ENCODE measurements around the gene TXNRD1. TPM values are rescaled to one million over a fixed set of nuclear protein-coding genes. Genes with fewer than 3 reads are reported as not detected.
"Not testable (repeated sequence)": the region's sequence is repeated elsewhere in the genome, so short reads cannot be mapped to it uniquely, and the experiment has no call there.

The TXNRD1 gene
- total RNA-seq, 2 donors from 2014 or later, result 35.9 to 36.6 TPM

- Histone ChIP-seq H3K36me3 (replicated peaks in 1 of 2; ENCODE audit: insufficient read depth in 1 of 2, low read depth in 2 of 2) (no peaks in the 10 kb centered on the region), H3K4me3 (no peak overlapping the region), H3K27ac (no peak overlapping the region), H3K9me3 (no peaks in the 10 kb centered on the region), H3K27me3 (no peaks in the 10 kb centered on the region), H3K4me1 (peaks cover 8% of the 10 kb centered on the region)
- ATAC-seq (no peak), DNase-seq (no peak)
- intact Hi-C loops (cut with DNase I), result no loop called here
- 40 to 82% methylated on average over 1 of the region's 1 CpG for WGBS, 2 donors
- no peak for TF ChIP-seq POLR2A (IDR thresholded peaks at IDR 0.05)
- no peak for TF ChIP-seq CTCF (IDR thresholded peaks at IDR 0.05)
Observed at GRCh38 chr12:104385510-104385909, 169.9 kb downstream of the TXNRD1 start.

- DNase-seq, result no peak
- H3K27me3 ChIP-seq, result no peaks in the 10 kb centered on the region
- no peak overlapping the region for H3K27ac ChIP-seq
- no peak overlapping the region for H3K4me3 ChIP-seq
- no peaks in the 10 kb centered on the region for H3K9me3 ChIP-seq
- H3K4me1 ChIP-seq, result peaks cover 8% of the 10 kb centered on the region
- H3K36me3 ChIP-seq (replicated peaks in 1 of 2; ENCODE audit: insufficient read depth in 1 of 2, low read depth in 2 of 2), result no peaks in the 10 kb centered on the region
- ATAC-seq, result no peak
- TF ChIP-seq CTCF (IDR thresholded peaks at IDR 0.05) (no peak), POLR2A (IDR thresholded peaks at IDR 0.05) (no peak)
- 93% methylated on average over 3 of the region's 3 CpGs for WGBS, 2 donors
- intact Hi-C loops (cut with DNase I), result no loop called here
Observed at GRCh38 chr12:104386461-104386860, 170.9 kb downstream of the TXNRD1 start.

- H3K4me1 ChIP-seq, result peaks cover 1% of the 10 kb centered on the region
- no peak overlapping the region for H3K27ac ChIP-seq
- WGBS, 2 donors, result 60 to 62% methylated on average over 7 of the region's 7 CpGs
- intact Hi-C loops (cut with DNase I), result no loop called here
- DNase-seq (no peak), ATAC-seq (no peak)
- no peaks in the 10 kb centered on the region for H3K9me3 ChIP-seq
- no peaks in the 10 kb centered on the region for H3K27me3 ChIP-seq
- no peaks in the 10 kb centered on the region for H3K36me3 ChIP-seq (replicated peaks in 1 of 2; ENCODE audit: insufficient read depth in 1 of 2, low read depth in 2 of 2)
- no peak overlapping the region for H3K4me3 ChIP-seq
- TF ChIP-seq POLR2A (IDR thresholded peaks at IDR 0.05) (no peak), CTCF (IDR thresholded peaks at IDR 0.05) (no peak)
Observed at GRCh38 chr12:104387190-104387589, 171.6 kb downstream of the TXNRD1 start.

GRCh38 chr12:104394086-104394485 is 178.5 kb downstream of the TXNRD1 start:
- H3K4me3 ChIP-seq; H3K4me1 ChIP-seq; H3K36me3 ChIP-seq (replicated peaks in 1 of 2; ENCODE audit: insufficient read depth in 1 of 2, low read depth in 2 of 2); H3K27ac ChIP-seq; DNase-seq; ATAC-seq; H3K9me3 ChIP-seq; intact Hi-C loops (cut with DNase I); H3K27me3 ChIP-seq: not testable (repeated sequence)
- 89 to 91% methylated on average over 7 to 11 of the region's 11 CpGs for WGBS, 2 donors

Other genes with a start within 250 kb of the TXNRD1 start
- gene TDG, start 249.9 kb upstream of the TXNRD1 start, total RNA-seq, result 10 to 100 TPM; 13.2 to 17.5 TPM
- 1 to 10 TPM in 1 of 2 donors, under 1 TPM in 1; 0.99 to 6.0 TPM for gene GLT8D2, start 165.6 kb upstream of the TXNRD1 start, total RNA-seq
- gene HCFC2, start 151.2 kb upstream of the TXNRD1 start, total RNA-seq, result 10 to 100 TPM; 14.5 to 15.8 TPM
- gene NFYB, start 77.6 kb upstream of the TXNRD1 start, total RNA-seq, result 10 to 100 TPM; 15.2 to 15.6 TPM
- 1 to 10 TPM; 2.9 to 4.6 TPM for gene EID3, start 88.0 kb downstream of the TXNRD1 start, total RNA-seq
- gene CHST11, start 241.2 kb downstream of the TXNRD1 start, total RNA-seq, result 10 to 100 TPM in 1 of 2 donors, 1 to 10 TPM in 1; 4.6 to 14.5 TPM

All from body of pancreas (tissue), 4 donors.